ENCODE measurements around the gene NOSTRIN.

Gene NOSTRIN

GRCh38 chr2:168798888-168799410, 3.5 kb upstream of the NOSTRIN start:
- no peak overlapping the region for H3K27ac Mint-ChIP-seq
- H3K27me3 Mint-ChIP-seq, result no peaks in the 10 kb centered on the region
- ATAC-seq (no peak), DNase-seq (no peak)
- H3K4me1 Mint-ChIP-seq, result no peaks in the 10 kb centered on the region
- H3K9me3 Mint-ChIP-seq, result no peaks in the 10 kb centered on the region
- no peaks in the 10 kb centered on the region for H3K36me3 Mint-ChIP-seq (ENCODE audit: low read depth)
- H3K4me3 Mint-ChIP-seq, result no peak overlapping the region

GRCh38 chr2:168801471-168801870, 966 bp upstream of the NOSTRIN start:
- Mint-ChIP-seq H3K27me3 (no peaks in the 10 kb centered on the region), H3K4me3 (no peak overlapping the region), H3K4me1 (no peaks in the 10 kb centered on the region), H3K9me3 (no peaks in the 10 kb centered on the region), H3K27ac (no peak overlapping the region), H3K36me3 (ENCODE audit: low read depth) (no peaks in the 10 kb centered on the region)
- ATAC-seq (no peak), DNase-seq (no peak)

GRCh38 chr2:168802859-168803725, 655 bp downstream of the NOSTRIN start:
- Mint-ChIP-seq H3K4me1 (no peaks in the 10 kb centered on the region), H3K27me3 (no peaks in the 10 kb centered on the region), H3K36me3 (ENCODE audit: low read depth) (no peaks in the 10 kb centered on the region), H3K4me3 (no peak overlapping the region), H3K27ac (no peak overlapping the region), H3K9me3 (no peaks in the 10 kb centered on the region)
- DNase-seq (no peak), ATAC-seq (no peak)

- H3K27me3 Mint-ChIP-seq, result no peaks in the 10 kb centered on the region
- DNase-seq, result no peak
- H3K36me3 Mint-ChIP-seq (ENCODE audit: low read depth), result no peaks in the 10 kb centered on the region
- H3K27ac Mint-ChIP-seq, result no peak overlapping the region
- no peaks in the 10 kb centered on the region for H3K9me3 Mint-ChIP-seq
- no peak for ATAC-seq
- H3K4me1 Mint-ChIP-seq, result no peaks in the 10 kb centered on the region
- no peak overlapping the region for H3K4me3 Mint-ChIP-seq
Observed at GRCh38 chr2:168804214-168804613, 1.8 kb downstream of the NOSTRIN start.

- no peak overlapping the region for H3K27ac Mint-ChIP-seq
- no peak overlapping the region for H3K4me3 Mint-ChIP-seq
- ATAC-seq, result no peak
- H3K27me3 Mint-ChIP-seq, result no peaks in the 10 kb centered on the region
- no peaks in the 10 kb centered on the region for H3K4me1 Mint-ChIP-seq
- no peaks in the 10 kb centered on the region for H3K9me3 Mint-ChIP-seq
- H3K36me3 Mint-ChIP-seq (ENCODE audit: low read depth), result no peaks in the 10 kb centered on the region
- DNase-seq, result no peak
Observed at GRCh38 chr2:168805615-168806014, 3.2 kb downstream of the NOSTRIN start.

- no peak overlapping the region for H3K4me3 Mint-ChIP-seq
- H3K9me3 Mint-ChIP-seq, result no peaks in the 10 kb centered on the region
- no peaks in the 10 kb centered on the region for H3K4me1 Mint-ChIP-seq
- H3K36me3 Mint-ChIP-seq (ENCODE audit: low read depth), result no peaks in the 10 kb centered on the region
- ATAC-seq, result no peak
- H3K27me3 Mint-ChIP-seq, result no peaks in the 10 kb centered on the region
- no peak for DNase-seq
- H3K27ac Mint-ChIP-seq, result no peak overlapping the region
Observed at GRCh38 chr2:168809537-168809936, 7.1 kb downstream of the NOSTRIN start.

GRCh38 chr2:168810235-168810634, 7.8 kb downstream of the NOSTRIN start:
- ATAC-seq (no peak), DNase-seq (no peak)
- Mint-ChIP-seq H3K27ac (no peak overlapping the region), H3K4me3 (no peak overlapping the region), H3K9me3 (no peaks in the 10 kb centered on the region), H3K36me3 (ENCODE audit: low read depth) (no peaks in the 10 kb centered on the region), H3K27me3 (no peaks in the 10 kb centered on the region), H3K4me1 (no peaks in the 10 kb centered on the region)

- no peak overlapping the region for H3K4me3 Mint-ChIP-seq
- no peaks in the 10 kb centered on the region for H3K27me3 Mint-ChIP-seq
- H3K27ac Mint-ChIP-seq, result no peak overlapping the region
- no peaks in the 10 kb centered on the region for H3K9me3 Mint-ChIP-seq
- H3K4me1 Mint-ChIP-seq, result no peaks in the 10 kb centered on the region
- H3K36me3 Mint-ChIP-seq (ENCODE audit: low read depth), result no peaks in the 10 kb centered on the region
- ATAC-seq (no peak), DNase-seq (no peak)
Observed at GRCh38 chr2:168811696-168812095, 9.3 kb downstream of the NOSTRIN start.

- H3K27ac Mint-ChIP-seq, result no peak overlapping the region
- ATAC-seq (no peak), DNase-seq (no peak)
- no peaks in the 10 kb centered on the region for H3K4me1 Mint-ChIP-seq
- no peaks in the 10 kb centered on the region for H3K36me3 Mint-ChIP-seq (ENCODE audit: low read depth)
- no peak overlapping the region for H3K4me3 Mint-ChIP-seq
- no peaks in the 10 kb centered on the region for H3K27me3 Mint-ChIP-seq
- H3K9me3 Mint-ChIP-seq, result no peaks in the 10 kb centered on the region
Observed at GRCh38 chr2:168814046-168814445, 11.6 kb downstream of the NOSTRIN start.

- no peak overlapping the region for H3K4me3 Mint-ChIP-seq
- no peaks in the 10 kb centered on the region for H3K36me3 Mint-ChIP-seq (ENCODE audit: low read depth)
- H3K4me1 Mint-ChIP-seq, result no peaks in the 10 kb centered on the region
- DNase-seq (no peak), ATAC-seq (no peak)
- H3K27ac Mint-ChIP-seq, result no peak overlapping the region
- no peaks in the 10 kb centered on the region for H3K27me3 Mint-ChIP-seq
- H3K9me3 Mint-ChIP-seq, result no peaks in the 10 kb centered on the region
Observed at GRCh38 chr2:168814939-168815907, 12.8 kb downstream of the NOSTRIN start.

GRCh38 chr2:168816369-168816768, 13.9 kb downstream of the NOSTRIN start:
- Mint-ChIP-seq H3K27ac (no peak overlapping the region), H3K4me3 (no peak overlapping the region), H3K4me1 (no peaks in the 10 kb centered on the region), H3K9me3 (no peaks in the 10 kb centered on the region), H3K27me3 (no peaks in the 10 kb centered on the region), H3K36me3 (ENCODE audit: low read depth) (no peaks in the 10 kb centered on the region)
- ATAC-seq (no peak), DNase-seq (no peak)

GRCh38 chr2:168819050-168819715, 16.7 kb downstream of the NOSTRIN start:
- Mint-ChIP-seq H3K9me3 (no peaks in the 10 kb centered on the region), H3K4me1 (no peaks in the 10 kb centered on the region), H3K27me3 (no peaks in the 10 kb centered on the region), H3K27ac (no peak overlapping the region), H3K36me3 (ENCODE audit: low read depth) (no peaks in the 10 kb centered on the region), H3K4me3 (no peak overlapping the region)
- DNase-seq (no peak), ATAC-seq (no peak)

GRCh38 chr2:168819829-168820489, 17.5 kb downstream of the NOSTRIN start:
- H3K9me3 Mint-ChIP-seq, result no peaks in the 10 kb centered on the region
- H3K4me1 Mint-ChIP-seq, result no peaks in the 10 kb centered on the region
- H3K27me3 Mint-ChIP-seq, result no peaks in the 10 kb centered on the region
- DNase-seq (no peak), ATAC-seq (no peak)
- H3K4me3 Mint-ChIP-seq, result no peak overlapping the region
- no peak overlapping the region for H3K27ac Mint-ChIP-seq
- H3K36me3 Mint-ChIP-seq (ENCODE audit: low read depth), result no peaks in the 10 kb centered on the region

GRCh38 chr2:168821577-168821976, 19.1 kb downstream of the NOSTRIN start:
- ATAC-seq, result no peak
- H3K36me3 Mint-ChIP-seq (ENCODE audit: low read depth), result no peaks in the 10 kb centered on the region
- H3K27ac Mint-ChIP-seq, result no peak overlapping the region
- H3K27me3 Mint-ChIP-seq, result no peaks in the 10 kb centered on the region
- no peaks in the 10 kb centered on the region for H3K4me1 Mint-ChIP-seq
- DNase-seq, result no peak
- H3K4me3 Mint-ChIP-seq, result no peak overlapping the region
- no peaks in the 10 kb centered on the region for H3K9me3 Mint-ChIP-seq
